ENCODE measurements around the gene ENDOU. TPM values are rescaled to one million over a fixed set of nuclear protein-coding genes. Genes with fewer than 3 reads are reported as not detected.

The ENDOU gene
- total RNA-seq, 1 donor from 2014 or later, result not detected

DNA sequence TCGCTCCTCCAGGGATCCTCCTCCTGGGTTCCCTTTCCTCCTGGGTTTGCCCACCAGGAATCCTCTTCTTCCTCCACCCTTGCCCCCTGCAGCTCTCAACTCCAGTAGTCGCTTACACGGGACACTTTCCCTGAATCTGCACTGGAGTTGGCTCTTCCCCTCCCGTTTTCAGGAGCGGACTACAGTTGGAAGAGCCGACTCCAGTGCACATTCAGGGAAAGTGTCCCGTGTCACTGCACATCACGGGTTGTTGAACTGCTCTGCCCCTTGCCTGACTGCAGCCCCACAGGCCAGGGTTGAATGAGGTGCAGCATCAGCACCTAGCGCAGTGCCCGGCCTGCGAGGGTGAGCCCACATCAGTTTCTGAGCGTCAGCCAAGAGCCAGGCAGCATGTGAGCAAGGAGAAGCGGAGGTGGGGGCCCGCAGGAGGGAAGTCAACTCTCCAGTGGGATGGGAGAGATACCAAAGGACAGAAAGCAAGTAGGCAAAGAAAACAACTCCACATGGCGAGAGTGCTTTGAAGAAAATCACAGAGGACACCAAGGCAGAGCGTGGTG is 20.3 kb upstream of the ENDOU start:
- Mint-ChIP-seq H3K27ac (ENCODE audit: unreplicated experiment) (no peak overlapping the region), H3K9me3 (ENCODE audit: low read depth) (no peaks in the 10 kb centered on the region), H3K4me3 (ENCODE audit: unreplicated experiment) (no peak overlapping the region), H3K36me3 (ENCODE audit: low read depth) (no peaks in the 10 kb centered on the region), H3K4me1 (ENCODE audit: low read depth) (peaks cover 10% of the 10 kb centered on the region), H3K27me3 (ENCODE audit: low read depth) (peaks cover 41% of the 10 kb centered on the region)
- TF ChIP-seq, protein P1, sequence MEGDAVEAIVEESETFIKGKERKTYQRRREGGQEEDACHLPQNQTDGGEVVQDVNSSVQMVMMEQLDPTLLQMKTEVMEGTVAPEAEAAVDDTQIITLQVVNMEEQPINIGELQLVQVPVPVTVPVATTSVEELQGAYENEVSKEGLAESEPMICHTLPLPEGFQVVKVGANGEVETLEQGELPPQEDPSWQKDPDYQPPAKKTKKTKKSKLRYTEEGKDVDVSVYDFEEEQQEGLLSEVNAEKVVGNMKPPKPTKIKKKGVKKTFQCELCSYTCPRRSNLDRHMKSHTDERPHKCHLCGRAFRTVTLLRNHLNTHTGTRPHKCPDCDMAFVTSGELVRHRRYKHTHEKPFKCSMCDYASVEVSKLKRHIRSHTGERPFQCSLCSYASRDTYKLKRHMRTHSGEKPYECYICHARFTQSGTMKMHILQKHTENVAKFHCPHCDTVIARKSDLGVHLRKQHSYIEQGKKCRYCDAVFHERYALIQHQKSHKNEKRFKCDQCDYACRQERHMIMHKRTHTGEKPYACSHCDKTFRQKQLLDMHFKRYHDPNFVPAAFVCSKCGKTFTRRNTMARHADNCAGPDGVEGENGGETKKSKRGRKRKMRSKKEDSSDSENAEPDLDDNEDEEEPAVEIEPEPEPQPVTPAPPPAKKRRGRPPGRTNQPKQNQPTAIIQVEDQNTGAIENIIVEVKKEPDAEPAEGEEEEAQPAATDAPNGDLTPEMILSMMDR (IDR thresholded peaks at IDR 0.05), result no peak
- DNase-seq (ENCODE audit: low spot score), result no peak

DNA sequence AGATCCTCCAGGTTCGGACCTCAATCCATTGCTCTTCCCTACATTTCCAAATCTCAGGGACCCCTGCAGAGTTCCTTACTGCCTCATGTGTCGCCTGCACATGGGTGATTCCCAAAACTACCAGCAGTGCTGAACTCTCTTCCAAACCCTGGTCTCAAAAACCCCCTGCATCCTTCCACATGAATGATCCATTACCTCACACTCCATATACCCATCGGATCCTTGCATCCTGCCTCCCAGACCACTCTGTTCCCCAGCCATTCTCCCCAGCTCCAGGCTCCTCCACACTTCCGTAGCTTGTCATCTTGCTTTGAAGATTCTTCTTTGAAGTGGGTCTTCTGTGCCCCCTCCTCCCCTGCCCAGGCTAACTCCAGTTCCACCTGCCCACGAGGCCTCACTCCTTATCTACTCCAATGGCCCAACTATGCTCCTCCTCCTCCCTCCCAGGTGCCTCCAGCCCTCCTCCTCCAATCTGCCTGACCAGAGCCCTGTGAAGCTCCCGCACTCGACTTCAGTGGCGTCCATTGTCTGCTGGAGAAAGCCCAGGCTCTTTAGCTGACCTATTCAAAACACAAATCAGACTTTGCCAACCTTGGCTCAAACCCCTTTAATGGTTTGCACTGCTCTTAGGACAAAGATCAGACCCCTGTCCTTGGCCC is 19.6 kb upstream of the ENDOU start:
- H3K27me3 Mint-ChIP-seq (ENCODE audit: low read depth), result peaks cover 39% of the 10 kb centered on the region
- peaks cover 12% of the 10 kb centered on the region for H3K4me1 Mint-ChIP-seq (ENCODE audit: low read depth)
- TF ChIP-seq, protein P1 (IDR thresholded peaks at IDR 0.05), result no peak
- no peak overlapping the region for H3K27ac Mint-ChIP-seq (ENCODE audit: unreplicated experiment)
- H3K9me3 Mint-ChIP-seq (ENCODE audit: low read depth), result no peaks in the 10 kb centered on the region
- H3K36me3 Mint-ChIP-seq (ENCODE audit: low read depth), result no peaks in the 10 kb centered on the region
- H3K4me3 Mint-ChIP-seq (ENCODE audit: unreplicated experiment), result no peak overlapping the region
- no peak for DNase-seq (ENCODE audit: low spot score)

- Mint-ChIP-seq H3K4me3 (ENCODE audit: unreplicated experiment) (no peak overlapping the region), H3K27ac (ENCODE audit: unreplicated experiment) (peak overlapping the region; percentile 47), H3K9me3 (ENCODE audit: low read depth) (no peaks in the 10 kb centered on the region), H3K4me1 (ENCODE audit: low read depth) (peaks cover 12% of the 10 kb centered on the region), H3K36me3 (ENCODE audit: low read depth) (no peaks in the 10 kb centered on the region), H3K27me3 (ENCODE audit: low read depth) (peaks cover 38% of the 10 kb centered on the region)
- no peak for DNase-seq (ENCODE audit: low spot score)
- TF ChIP-seq, protein P1 (IDR thresholded peaks at IDR 0.05), result peak; percentile 67
Observed at GRCh38 chr12:47744005-47744651, 18.8 kb upstream of the ENDOU start.

DNA sequence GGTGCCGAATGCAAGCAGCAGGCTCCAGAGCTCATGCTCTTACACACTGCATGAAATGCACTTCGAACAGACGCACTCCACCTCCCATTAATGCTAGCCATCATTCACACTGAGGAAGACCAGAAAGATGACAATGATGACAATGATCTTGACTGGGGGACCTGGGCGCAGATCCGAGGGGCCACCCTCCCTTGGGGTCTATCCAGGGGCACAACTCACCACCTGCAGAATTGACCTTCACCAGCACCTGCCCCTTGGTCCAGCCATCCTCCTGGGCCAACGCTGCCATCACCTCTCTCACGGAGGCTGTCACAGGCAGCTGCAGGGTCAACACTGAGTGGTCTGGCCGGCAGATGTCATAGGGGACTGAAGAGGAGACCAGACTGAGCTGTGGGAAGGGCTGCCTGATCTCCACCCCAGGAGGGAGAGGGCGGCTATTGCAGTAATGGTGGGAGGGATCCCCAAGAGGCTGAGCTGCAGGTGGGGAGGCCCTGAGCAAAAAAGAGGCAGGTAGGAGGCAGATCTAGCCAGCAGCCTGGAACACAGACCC is 18.1 kb upstream of the ENDOU start:
- no peak overlapping the region for H3K4me3 Mint-ChIP-seq (ENCODE audit: unreplicated experiment)
- H3K4me1 Mint-ChIP-seq (ENCODE audit: low read depth), result peaks cover 12% of the 10 kb centered on the region
- H3K27ac Mint-ChIP-seq (ENCODE audit: unreplicated experiment), result peak overlapping the region; percentile 47
- DNase-seq (ENCODE audit: low spot score), result no peak
- H3K27me3 Mint-ChIP-seq (ENCODE audit: low read depth), result peaks cover 34% of the 10 kb centered on the region
- no peaks in the 10 kb centered on the region for H3K9me3 Mint-ChIP-seq (ENCODE audit: low read depth)
- TF ChIP-seq, protein P1 (IDR thresholded peaks at IDR 0.05), result no peak
- no peaks in the 10 kb centered on the region for H3K36me3 Mint-ChIP-seq (ENCODE audit: low read depth)

- Mint-ChIP-seq H3K4me1 (ENCODE audit: low read depth) (peaks cover 17% of the 10 kb centered on the region), H3K27ac (ENCODE audit: unreplicated experiment) (no peak overlapping the region), H3K4me3 (ENCODE audit: unreplicated experiment) (no peak overlapping the region), H3K9me3 (ENCODE audit: low read depth) (no peaks in the 10 kb centered on the region), H3K36me3 (ENCODE audit: low read depth) (no peaks in the 10 kb centered on the region), H3K27me3 (ENCODE audit: low read depth) (peaks cover 34% of the 10 kb centered on the region)
- DNase-seq (ENCODE audit: low spot score), result no peak
- TF ChIP-seq, protein P1 (IDR thresholded peaks at IDR 0.05), result peak; percentile 98
Observed at GRCh38 chr12:47742253-47742825, 17.0 kb upstream of the ENDOU start.
